ENCODE results near the gene CPOX. TPM values are rescaled to one million over a fixed set of nuclear protein-coding genes. Genes with fewer than 3 reads are reported as not detected.

Gene CPOX
- total RNA-seq, 2 experiments from 2014 or later: 40.5 to 45.3 TPM

GRCh38 chr3:98556164-98557130, 37.0 kb downstream of the CPOX start:
- Mint-ChIP-seq H3K27me3 (no peaks in the 10 kb centered on the region), H3K36me3 (ENCODE audit: low read depth) (peaks cover 30% of the 10 kb centered on the region), H3K4me3 (peak overlapping the region; percentile 67), H3K27ac (peak overlapping the region; percentile 97), H3K9me3 (peaks cover 3% of the 10 kb centered on the region), H3K4me1 (ENCODE audit: low read depth) (peaks cover 82% of the 10 kb centered on the region)
- TF ChIP-seq, protein P1, sequence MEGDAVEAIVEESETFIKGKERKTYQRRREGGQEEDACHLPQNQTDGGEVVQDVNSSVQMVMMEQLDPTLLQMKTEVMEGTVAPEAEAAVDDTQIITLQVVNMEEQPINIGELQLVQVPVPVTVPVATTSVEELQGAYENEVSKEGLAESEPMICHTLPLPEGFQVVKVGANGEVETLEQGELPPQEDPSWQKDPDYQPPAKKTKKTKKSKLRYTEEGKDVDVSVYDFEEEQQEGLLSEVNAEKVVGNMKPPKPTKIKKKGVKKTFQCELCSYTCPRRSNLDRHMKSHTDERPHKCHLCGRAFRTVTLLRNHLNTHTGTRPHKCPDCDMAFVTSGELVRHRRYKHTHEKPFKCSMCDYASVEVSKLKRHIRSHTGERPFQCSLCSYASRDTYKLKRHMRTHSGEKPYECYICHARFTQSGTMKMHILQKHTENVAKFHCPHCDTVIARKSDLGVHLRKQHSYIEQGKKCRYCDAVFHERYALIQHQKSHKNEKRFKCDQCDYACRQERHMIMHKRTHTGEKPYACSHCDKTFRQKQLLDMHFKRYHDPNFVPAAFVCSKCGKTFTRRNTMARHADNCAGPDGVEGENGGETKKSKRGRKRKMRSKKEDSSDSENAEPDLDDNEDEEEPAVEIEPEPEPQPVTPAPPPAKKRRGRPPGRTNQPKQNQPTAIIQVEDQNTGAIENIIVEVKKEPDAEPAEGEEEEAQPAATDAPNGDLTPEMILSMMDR (IDR thresholded peaks at IDR 0.05): no peak
- DNase-seq (peak; percentile 91), ATAC-seq (peak; percentile 73)
- intact Hi-C loops (cut with micrococcal nuclease): loop anchor here (1.0 to 2.0 kb wide), 3 partner anchors 9 to 34 kb away; partner anchors contain the start of gene CLDND1
- CTCF ChIA-PET: interaction anchor here (1.3 to 2.2 kb wide), 4 partner anchors 11 to 34 kb away, joined by 3 to 10 read pairs (median 6); partner anchors contain the start of gene CLDND1
- POLR2A ChIA-PET: interaction anchor here (1.1 to 13.9 kb wide), 9 partner anchors 9 to 42 kb away, joined by 4 to 204 read pairs (median 10); partner anchors contain the start of genes CLDND1, CPOX and GPR15

- H3K36me3 Mint-ChIP-seq (ENCODE audit: low read depth): peaks cover 35% of the 10 kb centered on the region
- ATAC-seq (no peak), DNase-seq (no peak)
- H3K9me3 Mint-ChIP-seq: peaks cover 3% of the 10 kb centered on the region
- no peaks in the 10 kb centered on the region for H3K27me3 Mint-ChIP-seq
- H3K27ac Mint-ChIP-seq: peak overlapping the region; percentile 97
- H3K4me1 Mint-ChIP-seq (ENCODE audit: low read depth): peaks cover 87% of the 10 kb centered on the region
- TF ChIP-seq, protein P1 (IDR thresholded peaks at IDR 0.05): no peak
- ChIA-PET CTCF (interaction anchor here (1.0 to 1.2 kb wide), 4 partner anchors 9 to 23 kb away, joined by 3 to 4 read pairs (median 4); partner anchors contain the start of gene GPR15), POLR2A (interaction anchor here (0.6 to 13.9 kb wide), 7 partner anchors 11 to 39 kb away, joined by 4 to 204 read pairs (median 10); partner anchors contain the start of genes CLDND1 and GPR15)
- intact Hi-C loops (cut with micrococcal nuclease): no loop called here
- peak overlapping the region; percentile 67 for H3K4me3 Mint-ChIP-seq
Measured at GRCh38 chr3:98555025-98555379, 38.4 kb downstream of the CPOX start.

GRCh38 chr3:98554580-98554979, 38.8 kb downstream of the CPOX start:
- TF ChIP-seq, protein P1 (IDR thresholded peaks at IDR 0.05): no peak
- ChIA-PET POLR2A (interaction anchor here (0.6 to 13.9 kb wide), 8 partner anchors 9 to 40 kb away, joined by 3 to 204 read pairs (median 5); partner anchors contain the start of genes CLDND1 and GPR15), CTCF (interaction anchor here (1.0 to 1.2 kb wide), 4 partner anchors 9 to 22 kb away, joined by 3 to 4 read pairs (median 4); partner anchors contain the start of gene GPR15)
- Mint-ChIP-seq H3K4me3 (peak overlapping the region; percentile 67), H3K27me3 (no peaks in the 10 kb centered on the region), H3K4me1 (ENCODE audit: low read depth) (peaks cover 88% of the 10 kb centered on the region), H3K27ac (peak overlapping the region; percentile 97), H3K9me3 (no peaks in the 10 kb centered on the region), H3K36me3 (ENCODE audit: low read depth) (peaks cover 36% of the 10 kb centered on the region)
- ATAC-seq: no peak
- DNase-seq: no peak
- intact Hi-C loops (cut with micrococcal nuclease): no loop called here

DNA sequence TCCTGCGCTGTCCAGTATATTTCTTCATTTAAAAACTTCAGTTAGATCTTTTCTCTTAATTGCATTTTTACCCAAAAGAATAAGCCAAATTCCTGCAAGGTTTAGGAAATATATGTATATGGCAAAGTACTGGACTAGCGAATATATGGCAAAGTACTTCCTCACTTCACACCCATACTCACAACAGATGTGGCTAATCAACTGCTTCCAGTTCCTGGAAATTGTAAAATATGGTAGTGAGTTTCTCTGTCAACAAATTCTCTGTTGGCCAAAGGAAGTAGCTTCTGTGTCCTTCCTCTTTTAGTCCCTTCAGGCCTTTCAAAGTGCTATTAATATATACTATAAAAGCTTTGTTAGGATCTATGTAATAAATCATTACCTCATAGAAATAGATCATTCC, 39.7 kb downstream of the CPOX start:
- POLR2A ChIA-PET: interaction anchor here (1.1 to 13.9 kb wide), 7 partner anchors 8 to 41 kb away, joined by 3 to 204 read pairs (median 4); partner anchors contain the start of gene GPR15
- intact Hi-C loops (cut with micrococcal nuclease): no loop called here
- Mint-ChIP-seq H3K36me3 (ENCODE audit: low read depth) (peaks cover 34% of the 10 kb centered on the region), H3K4me1 (ENCODE audit: low read depth) (peaks cover 83% of the 10 kb centered on the region), H3K9me3 (no peaks in the 10 kb centered on the region), H3K27ac (peak overlapping the region; percentile 97), H3K4me3 (peak overlapping the region; percentile 67), H3K27me3 (no peaks in the 10 kb centered on the region)
- CTCF ChIA-PET: interaction anchor here (1.3 to 1.5 kb wide), 2 partner anchors 11 to 17 kb away, joined by 3 to 5 read pairs; no protein-coding TSS in a partner anchor
- ATAC-seq: no peak
- no peak for DNase-seq
- TF ChIP-seq, protein P1 (IDR thresholded peaks at IDR 0.05): no peak
